SU-DHL-6 (cell line): ENCODE measurements around the gene ZCCHC17.

Source experiments
- EZH2phosphoT487 ChIP-seq: fragments of 200-600 bp; sonication (generic), shearing (Covaris generic); conservative IDR thresholded peaks from 2 replicates; pipeline ENCODE4 v1.6.1; 2018; ENCODE audit warnings: mild to moderate bottlenecking, antibody characterized with exemption, low read length, moderate library complexity, mixed read lengths
- TF ChIP-seq, protein P1 (sequence below): fragments of 200-600 bp; sonication (generic); IDR thresholded peaks from one replicate; pipeline ENCODE4 v1.5.1; 2017; ENCODE audit warnings: antibody characterized with exemption, mild to moderate bottlenecking, low read length, moderate library complexity; ENCODE audit not compliant: insufficient read depth, poor library complexity, severe bottlenecking

GRCh38 chr1:31381394-31382294, 84.8 kb downstream of the ZCCHC17 start:
- TF ChIP-seq, protein P1, sequence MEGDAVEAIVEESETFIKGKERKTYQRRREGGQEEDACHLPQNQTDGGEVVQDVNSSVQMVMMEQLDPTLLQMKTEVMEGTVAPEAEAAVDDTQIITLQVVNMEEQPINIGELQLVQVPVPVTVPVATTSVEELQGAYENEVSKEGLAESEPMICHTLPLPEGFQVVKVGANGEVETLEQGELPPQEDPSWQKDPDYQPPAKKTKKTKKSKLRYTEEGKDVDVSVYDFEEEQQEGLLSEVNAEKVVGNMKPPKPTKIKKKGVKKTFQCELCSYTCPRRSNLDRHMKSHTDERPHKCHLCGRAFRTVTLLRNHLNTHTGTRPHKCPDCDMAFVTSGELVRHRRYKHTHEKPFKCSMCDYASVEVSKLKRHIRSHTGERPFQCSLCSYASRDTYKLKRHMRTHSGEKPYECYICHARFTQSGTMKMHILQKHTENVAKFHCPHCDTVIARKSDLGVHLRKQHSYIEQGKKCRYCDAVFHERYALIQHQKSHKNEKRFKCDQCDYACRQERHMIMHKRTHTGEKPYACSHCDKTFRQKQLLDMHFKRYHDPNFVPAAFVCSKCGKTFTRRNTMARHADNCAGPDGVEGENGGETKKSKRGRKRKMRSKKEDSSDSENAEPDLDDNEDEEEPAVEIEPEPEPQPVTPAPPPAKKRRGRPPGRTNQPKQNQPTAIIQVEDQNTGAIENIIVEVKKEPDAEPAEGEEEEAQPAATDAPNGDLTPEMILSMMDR = no peak
- no peak for TF ChIP-seq EZH2phosphoT487
